SKM-1 treated with dmso at 0.1 percent for 144 hours (cell line): Measurements from ENCODE around the gene SYNGR2.

Experiments used
- DNase-seq: peaks from one replicate; lab custom pipeline; 2025; ENCODE audit not compliant: unreplicated experiment; lab: John Stamatoyannopoulos, UW

Gene SYNGR2

DNA sequence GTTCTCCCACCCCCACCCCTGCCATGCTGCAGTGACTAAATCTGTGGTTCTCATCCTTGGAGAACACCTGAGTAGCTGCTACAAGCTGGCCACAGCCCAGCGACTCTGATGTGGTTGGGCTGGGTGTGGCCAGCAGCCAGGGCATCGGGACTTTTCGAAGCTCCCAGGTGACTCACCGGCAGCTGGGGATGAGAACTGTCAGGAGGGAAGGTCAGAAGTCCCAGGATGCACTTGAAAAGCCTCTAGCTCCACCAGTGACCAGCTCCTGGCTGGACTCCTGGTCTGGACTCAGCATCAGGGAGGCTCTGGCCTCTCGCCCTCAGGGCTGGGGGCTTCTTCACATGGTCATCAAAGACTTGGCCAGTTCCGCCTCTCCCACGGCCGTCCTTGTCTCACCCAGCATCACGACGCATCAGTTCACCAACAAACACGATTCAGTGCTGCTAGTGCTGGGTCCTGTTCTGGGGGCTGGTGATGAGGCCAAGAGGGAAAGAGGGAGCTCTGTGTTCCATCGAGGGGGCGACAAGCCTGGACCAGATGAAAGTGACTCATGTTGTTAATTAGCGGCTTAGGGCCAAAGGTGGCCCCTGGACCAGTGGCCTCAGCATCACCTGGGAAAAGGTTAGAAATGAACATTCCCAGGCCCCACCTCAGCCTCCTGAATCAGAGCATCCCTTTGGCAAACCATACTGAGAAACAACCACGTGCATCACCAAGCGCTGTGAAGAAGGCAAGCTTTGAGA is 26.1 kb upstream of the SYNGR2 start:
- DNase-seq, result no peak

DNA sequence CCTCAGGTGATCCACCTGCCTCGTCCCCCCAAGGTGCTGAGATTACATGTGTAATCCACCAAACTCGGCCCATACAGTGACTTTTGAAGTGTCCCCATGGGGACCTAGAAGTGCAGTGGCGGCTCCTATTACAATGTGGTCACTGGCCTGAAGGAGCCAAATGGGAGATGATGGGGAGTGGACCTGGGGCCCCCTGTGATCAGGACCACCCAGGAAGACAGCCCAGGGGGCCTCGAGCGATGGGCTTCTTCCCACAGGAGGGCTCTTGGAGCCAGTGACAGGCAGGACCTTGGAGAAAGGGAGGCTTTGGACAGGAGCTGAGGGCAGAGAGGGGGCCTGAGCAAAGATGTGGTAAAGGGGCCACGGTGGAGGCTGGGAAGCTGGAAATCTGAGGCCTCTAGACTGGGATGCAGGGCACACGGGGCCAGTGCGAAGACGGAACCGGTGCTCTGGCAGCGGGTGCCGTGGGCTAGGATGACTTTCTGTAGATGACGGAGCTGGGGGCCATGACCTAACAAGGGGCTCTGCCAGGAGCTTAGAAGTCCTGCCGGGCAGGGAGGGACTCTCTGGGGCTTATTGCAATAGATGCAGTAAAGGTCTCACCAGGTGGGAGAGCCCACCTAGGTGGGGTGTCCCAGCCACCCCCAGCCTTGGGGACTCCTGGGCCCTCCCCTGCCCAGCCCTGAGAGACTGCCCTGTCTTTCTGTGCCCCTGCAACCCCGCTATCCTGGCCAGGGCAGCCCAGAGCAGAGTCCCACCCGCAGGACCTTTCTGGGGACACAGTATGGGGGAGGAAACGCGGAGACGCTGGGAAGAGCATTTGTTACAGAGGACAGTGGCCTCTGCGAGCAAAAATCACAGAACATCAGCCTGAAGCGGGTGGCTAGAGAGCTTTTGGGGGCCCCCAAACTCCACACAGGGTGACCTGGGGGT is 24.9 kb upstream of the SYNGR2 start:
- no peak for DNase-seq

- peak; percentile 95 for DNase-seq
Observed at GRCh38 chr17:78144147-78144719, 24.1 kb upstream of the SYNGR2 start.

- no peak for DNase-seq
Observed at GRCh38 chr17:78144736-78145641, 23.4 kb upstream of the SYNGR2 start.

DNA sequence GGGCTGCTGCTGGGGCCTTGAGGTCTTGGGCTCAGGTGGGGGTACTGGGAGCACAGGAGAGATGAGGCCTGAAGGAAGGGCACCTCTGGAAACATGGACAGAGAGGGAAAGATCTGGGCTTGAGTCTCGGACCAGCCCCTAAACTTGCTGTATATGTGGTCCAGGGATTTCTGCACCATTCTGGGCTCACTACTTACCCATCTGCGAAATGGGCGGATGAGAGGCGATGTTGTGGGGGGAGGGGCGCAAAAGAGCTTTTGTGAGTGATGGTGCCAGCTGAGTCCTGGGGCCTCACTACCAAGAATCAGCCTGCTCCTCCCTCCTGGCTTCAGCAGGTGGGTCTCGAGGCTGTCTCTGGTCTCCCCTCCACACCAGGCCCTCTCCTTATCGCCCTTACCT is 21.9 kb upstream of the SYNGR2 start:
- no peak for DNase-seq

GRCh38 chr17:78146881-78147280 is 21.5 kb upstream of the SYNGR2 start:
- DNase-seq, result no peak

- DNase-seq, result peak; percentile 54
Observed at GRCh38 chr17:78147315-78147998, 20.9 kb upstream of the SYNGR2 start.

DNA sequence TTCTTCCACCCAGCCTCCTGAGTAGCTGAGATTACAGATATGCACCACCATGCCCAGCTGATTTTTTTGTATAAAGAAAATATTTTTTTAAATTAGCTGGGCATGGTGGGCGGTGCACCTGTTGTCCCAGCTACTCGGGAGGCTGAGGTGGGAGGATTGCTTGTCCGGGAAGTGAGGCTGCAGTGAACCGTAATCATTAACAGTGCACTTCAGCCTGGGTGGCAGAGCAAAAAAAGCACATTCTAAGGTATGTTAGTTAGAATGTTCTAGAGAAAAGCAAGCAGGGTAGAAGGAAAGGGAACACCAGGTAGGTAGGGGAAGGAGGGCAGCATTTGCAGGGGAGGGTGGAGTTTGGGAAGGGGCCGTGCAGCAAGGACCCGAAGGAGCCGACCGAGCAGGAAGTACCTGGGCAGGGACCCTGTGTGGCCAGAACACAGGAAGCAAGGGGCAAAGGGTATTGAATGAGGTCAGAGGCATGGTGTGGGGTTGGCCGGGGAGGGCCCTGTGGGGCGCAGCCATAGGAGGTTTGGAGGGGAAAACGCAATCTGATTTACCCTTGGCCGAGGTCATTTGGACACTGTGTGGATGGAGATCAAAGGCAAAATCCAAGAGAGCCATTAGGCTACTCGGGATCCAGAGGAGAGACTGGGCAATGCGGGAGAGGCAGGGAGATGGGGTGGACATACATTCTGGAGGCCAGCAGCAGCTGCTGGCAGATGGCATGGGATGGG is 19.9 kb upstream of the SYNGR2 start:
- DNase-seq, result no peak

- no peak for DNase-seq
Observed at GRCh38 chr17:78151514-78152008, 16.8 kb upstream of the SYNGR2 start.

DNA sequence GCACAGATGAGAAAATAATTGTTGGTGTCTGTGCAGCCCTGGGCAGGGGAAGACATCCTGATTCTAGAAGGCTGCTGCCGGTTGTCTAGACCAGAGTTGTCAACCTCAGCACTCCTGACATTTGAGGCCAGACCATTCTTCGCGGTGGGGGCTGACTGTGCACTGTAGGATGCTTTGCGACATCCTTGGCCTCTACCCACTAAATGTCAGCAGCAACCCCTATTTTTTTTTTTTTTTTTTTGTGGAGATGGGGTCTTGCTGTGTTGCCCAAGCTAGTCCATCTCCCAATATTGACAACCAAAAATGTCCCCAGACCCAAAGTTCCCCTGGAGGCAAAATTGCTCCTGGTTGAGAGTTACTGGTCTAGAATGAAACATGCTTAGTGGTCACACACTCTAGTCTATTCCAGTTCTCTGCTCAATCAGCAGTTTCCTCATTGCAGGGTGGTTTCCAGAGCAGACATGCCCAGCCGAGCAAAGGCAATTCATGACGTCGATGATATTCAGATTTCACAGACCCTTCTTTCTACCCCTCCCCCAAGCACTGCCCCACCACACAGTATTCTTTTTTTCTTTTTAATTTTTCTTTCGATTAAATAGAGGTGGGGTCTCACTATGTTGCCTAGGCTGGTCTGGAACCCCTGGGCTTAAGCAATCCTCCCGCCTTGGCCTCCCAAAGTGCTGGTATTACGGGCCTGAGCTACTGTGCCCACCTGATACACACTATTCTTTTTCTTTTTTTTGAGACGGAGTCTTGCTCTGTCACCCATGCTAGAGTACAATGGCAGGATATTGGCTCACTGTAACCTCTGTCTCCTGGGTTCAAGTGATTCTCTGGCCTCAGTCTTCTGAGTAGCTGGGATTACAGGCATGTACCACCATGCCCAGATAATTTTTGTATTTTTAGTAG is 13.2 kb upstream of the SYNGR2 start:
- DNase-seq, result peak; percentile 86

- peak; percentile 70 for DNase-seq
Observed at GRCh38 chr17:78159575-78160158, 8.7 kb upstream of the SYNGR2 start.

- no peak for DNase-seq
Observed at GRCh38 chr17:78163881-78164747, 4.3 kb upstream of the SYNGR2 start.

DNA sequence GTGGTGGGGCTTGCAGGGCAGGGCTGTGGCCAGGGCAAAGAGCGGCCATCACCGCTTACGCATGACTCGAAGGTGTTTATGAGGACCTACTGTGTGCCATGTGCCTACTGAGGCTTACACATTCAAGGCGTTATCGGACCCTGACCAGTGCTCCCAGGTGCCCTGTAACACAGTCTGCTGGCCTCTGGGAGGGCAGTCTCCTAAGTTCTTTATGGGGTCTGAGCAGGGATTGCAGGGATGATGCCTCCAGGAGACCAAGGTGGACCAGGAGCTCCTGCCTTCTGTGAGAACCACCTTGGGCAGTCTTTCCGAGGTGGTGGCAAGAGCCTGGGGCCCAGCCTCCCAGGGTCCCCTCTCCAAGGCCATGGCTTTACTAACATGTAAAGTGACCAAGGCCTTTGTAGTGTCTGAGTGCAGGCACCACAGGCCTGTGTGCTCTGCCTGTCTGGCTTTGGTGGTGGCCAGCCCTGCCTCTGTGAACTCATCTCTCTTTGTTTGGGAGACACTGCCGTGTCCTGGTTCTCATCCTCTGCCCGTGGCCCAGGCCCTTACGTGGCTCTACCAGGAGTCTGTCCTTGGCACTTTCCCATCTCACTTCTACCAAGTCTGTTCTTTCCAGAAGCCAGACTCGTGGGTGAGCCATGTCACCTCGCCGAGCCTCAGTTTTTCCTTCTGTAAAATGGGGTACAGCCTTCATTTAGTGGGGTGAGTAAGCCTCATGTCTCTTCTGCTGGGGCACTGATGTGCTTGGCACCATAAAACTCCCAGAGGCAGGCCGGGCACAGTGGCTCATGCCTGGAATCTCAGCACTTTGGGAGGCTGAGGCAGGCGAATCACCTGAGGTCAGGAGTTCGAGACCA is 3.4 kb upstream of the SYNGR2 start:
- no peak for DNase-seq

GRCh38 chr17:78166416-78166815 is 2.0 kb upstream of the SYNGR2 start:
- no peak for DNase-seq

GRCh38 chr17:78168903-78169793 is 767 bp downstream of the SYNGR2 start:
- DNase-seq, result no peak
